Measurements from ENCODE around the gene SUN5.
"Not testable (repeated sequence)": the region's sequence is repeated elsewhere in the genome, so short reads cannot be mapped to it uniquely, and the experiment has no call there.

Gene SUN5

GRCh38 chr20:32960849-32961731, 43.1 kb downstream of the SUN5 start:
- no peak for DNase-seq

GRCh38 chr20:32960222-32960518, 44.1 kb downstream of the SUN5 start:
- DNase-seq: no peak

GRCh38 chr20:32959351-32960221, 44.6 kb downstream of the SUN5 start:
- DNase-seq: no peak

- no peak for DNase-seq
Observed at GRCh38 chr20:32958574-32958973, 45.7 kb downstream of the SUN5 start.

- no peak for DNase-seq
Observed at GRCh38 chr20:32957459-32957858, 46.8 kb downstream of the SUN5 start.

GRCh38 chr20:32950539-32950938, 53.7 kb downstream of the SUN5 start:
- not testable (repeated sequence) for DNase-seq

- no peak for DNase-seq
Observed at GRCh38 chr20:32946629-32947028, 57.6 kb downstream of the SUN5 start.

GRCh38 chr20:32945710-32946221, 58.5 kb downstream of the SUN5 start:
- DNase-seq: no peak

- DNase-seq: no peak
Observed at GRCh38 chr20:32943490-32944052, 60.7 kb downstream of the SUN5 start.

GRCh38 chr20:32941155-32941885, 62.9 kb downstream of the SUN5 start:
- DNase-seq: no peak

GRCh38 chr20:32934580-32934979, 69.7 kb downstream of the SUN5 start:
- DNase-seq: no peak
